Non-pigmented ciliary epithelial cell (primary cell): ENCODE data around the gene CEACAM6.

Experiments
- DNase-seq: peaks from one replicate; pipeline ENCODE4 v3.0.0-alpha.2; 2010; ENCODE audit warnings: low read depth

CEACAM6 gene

DNA sequence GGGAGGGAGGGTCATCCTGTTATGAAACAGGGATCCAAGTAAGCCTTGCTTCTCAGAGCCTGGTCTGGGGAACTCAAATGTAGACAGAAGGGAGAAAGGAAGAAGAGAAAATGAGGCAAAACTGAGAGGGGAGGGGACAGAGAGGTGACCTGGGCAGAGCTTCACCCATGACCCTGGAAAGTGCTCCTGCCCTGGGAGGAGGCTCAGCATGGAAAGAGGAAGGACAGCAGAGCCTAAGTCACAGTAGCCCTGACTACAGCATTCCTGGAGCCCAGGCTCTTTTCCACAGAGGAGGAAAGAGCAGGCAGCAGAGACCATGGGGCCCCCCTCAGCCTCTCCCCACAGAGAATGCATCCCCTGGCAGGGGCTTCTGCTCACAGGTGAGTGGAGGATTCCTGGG is 41.0 kb downstream of the CEACAM6 start, which contains the start of gene CEACAM3:
CEACAM3 (plus strand) TSS at position 226 of the 400 bp plus-strand sequence; CDS start at position 317, 91 bp downstream.
- no peak for DNase-seq

- no peak for DNase-seq
These were observed 41.6 kb downstream of the CEACAM6 start for GRCh38 chr19:41796901-41797300.

DNA sequence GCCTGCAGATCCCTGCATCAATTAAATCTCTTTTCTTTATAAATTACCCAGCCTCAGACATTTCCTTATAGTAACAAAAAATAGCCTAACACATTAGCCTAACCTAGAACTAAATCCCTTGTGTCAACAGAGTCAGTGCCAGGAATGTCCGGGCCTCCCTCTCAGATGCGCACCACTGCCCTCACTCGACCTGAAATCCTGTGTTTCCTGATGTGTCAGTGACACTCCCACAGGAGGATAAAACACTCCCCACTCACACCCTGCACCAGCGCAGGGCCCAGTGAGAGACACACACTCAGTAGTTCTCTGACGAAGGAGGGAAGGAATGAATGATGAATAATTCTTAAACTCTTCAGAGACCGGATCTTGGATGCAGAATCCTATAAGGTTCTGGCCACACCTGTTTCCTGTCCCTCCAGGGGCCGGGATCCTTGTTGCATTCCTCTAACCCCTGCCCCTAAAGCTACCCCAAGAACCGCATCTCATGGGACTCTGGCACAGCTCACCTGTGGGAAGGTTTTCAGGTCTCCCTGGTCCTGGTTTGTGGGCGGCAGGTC is 44.2 kb downstream of the CEACAM6 start:
- no peak for DNase-seq

- no peak for DNase-seq
These were observed 45.7 kb downstream of the CEACAM6 start for GRCh38 chr19:41801031-41801430.

DNA sequence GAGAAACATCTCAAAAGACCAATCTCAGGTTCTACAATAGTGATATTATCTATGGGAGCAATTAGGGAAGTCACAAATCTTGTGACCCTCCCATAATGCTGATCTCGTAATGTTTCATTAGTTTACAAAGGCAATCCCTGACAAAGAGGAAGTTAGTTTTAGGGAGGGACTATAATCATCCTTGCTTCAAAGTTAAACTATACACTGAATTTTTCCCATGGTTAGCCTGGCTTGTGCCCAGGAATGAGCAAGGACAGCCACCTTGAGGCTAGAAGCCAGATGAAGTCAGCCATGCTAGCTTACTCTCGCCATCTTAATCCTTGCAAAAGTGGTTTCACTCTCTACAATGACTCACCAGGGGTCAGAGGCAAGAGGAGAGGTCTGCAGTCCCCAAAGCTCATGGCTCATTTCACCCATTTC is 46.5 kb downstream of the CEACAM6 start:
- DNase-seq = no peak

GRCh38 chr19:41802770-41803169 is 47.4 kb downstream of the CEACAM6 start:
- no peak for DNase-seq

DNA sequence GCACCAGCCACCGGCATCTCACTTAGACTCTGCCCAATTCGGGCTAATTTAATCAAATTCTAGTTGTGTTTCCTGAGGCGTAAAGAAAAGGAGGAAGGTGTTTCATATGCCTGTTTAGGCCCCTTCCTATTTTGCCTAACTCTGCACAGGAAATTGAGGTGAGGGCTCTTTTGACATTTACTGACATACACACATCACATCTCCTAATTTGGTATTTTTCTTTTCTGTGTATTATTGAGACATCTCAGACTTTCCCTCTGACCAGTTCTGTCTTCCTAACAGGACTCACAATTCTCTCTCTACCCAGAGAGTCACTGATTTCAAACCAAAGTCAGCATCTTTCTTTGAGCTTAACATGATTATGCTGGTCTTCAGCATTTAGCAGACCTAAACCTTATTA is 49.0 kb downstream of the CEACAM6 start:
- no peak for DNase-seq

- no peak for DNase-seq
These were observed 51.8 kb downstream of the CEACAM6 start for GRCh38 chr19:41807176-41807575.

GRCh38 chr19:41808663-41809566 is 53.6 kb downstream of the CEACAM6 start:
- DNase-seq = no peak

DNA sequence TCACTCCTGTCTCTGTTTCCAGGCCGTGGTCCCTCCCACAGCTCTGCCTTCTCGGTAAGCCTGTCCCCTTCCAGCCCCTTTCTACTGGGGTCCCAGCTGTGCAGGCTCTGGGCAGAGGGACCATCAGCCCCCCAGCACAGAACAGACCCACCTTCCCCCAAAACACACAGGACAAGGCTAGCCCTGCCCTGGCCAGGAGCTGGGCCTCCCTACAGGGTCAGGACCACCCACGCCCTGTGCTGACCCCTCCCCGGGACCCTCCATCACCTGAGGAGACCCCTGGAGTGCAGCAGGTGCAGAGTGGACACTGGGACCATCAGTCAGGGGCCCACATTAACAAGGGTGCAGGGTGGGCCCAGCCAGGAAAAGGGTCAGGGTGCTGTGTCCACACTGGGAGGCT is 55.0 kb downstream of the CEACAM6 start:
- no peak for DNase-seq

DNA sequence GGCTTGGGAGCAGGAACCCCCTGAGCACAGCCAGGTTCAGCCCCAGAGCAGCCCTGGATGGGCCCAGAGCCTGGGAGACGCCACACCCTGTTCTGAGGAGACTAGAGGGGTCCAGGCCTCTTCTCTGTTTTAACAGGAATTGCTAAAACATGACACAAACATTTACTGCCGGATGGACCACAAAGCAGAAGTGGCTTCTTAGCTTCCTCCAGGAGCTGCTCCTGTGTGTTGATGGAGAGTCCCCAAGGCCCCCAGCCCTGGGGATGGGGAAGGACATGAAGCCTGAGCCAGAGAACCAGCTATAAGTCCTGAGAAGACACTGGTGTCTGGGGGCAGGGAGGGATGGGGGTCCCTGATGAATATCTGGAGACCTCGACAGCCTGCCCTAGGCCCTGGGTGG is 55.7 kb downstream of the CEACAM6 start:
- no peak for DNase-seq

- no peak for DNase-seq
These were observed 56.7 kb downstream of the CEACAM6 start for GRCh38 chr19:41811981-41812380.

- no peak for DNase-seq
These were observed 58.6 kb downstream of the CEACAM6 start for GRCh38 chr19:41813911-41814310.

- no peak for DNase-seq
These were observed 60.0 kb downstream of the CEACAM6 start for GRCh38 chr19:41815301-41815700.

- DNase-seq = no peak
These were observed 61.4 kb downstream of the CEACAM6 start for GRCh38 chr19:41816761-41817160.

- peak; percentile 1 for DNase-seq
These were observed 65.8 kb downstream of the CEACAM6 start for GRCh38 chr19:41821003-41821735.
